HG03521 (cell line): ENCODE data around the gene FMNL2.

ENCODE experiments used
- ATAC-seq: cut with Tn5 transposase; IDR thresholded peaks from one replicate; pipeline ENCODE4 v1.9.1; 2021; ENCODE audit warnings: mild to moderate bottlenecking, moderate library complexity; ENCODE audit not compliant: unreplicated experiment

The FMNL2 gene

DNA sequence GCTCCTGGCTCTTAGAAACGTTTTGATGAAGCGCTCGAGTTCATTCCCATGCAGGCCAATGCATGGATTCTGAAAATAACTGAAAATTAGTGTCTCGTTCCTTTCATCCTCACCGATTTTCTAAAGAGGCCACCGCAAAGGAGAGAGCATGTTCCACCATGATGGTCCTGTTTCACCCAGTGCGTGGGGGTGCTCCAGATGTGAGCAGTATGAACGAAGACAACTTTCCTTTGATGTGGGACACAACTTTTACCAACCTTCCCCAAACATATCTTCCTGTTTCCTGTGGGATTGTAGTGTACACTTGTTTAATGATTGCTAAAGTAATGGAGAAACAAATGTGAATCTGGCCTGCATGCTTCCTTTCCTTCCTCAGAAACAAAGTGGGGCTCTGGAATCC is 267.8 kb downstream of the FMNL2 start:
- no peak for ATAC-seq

DNA sequence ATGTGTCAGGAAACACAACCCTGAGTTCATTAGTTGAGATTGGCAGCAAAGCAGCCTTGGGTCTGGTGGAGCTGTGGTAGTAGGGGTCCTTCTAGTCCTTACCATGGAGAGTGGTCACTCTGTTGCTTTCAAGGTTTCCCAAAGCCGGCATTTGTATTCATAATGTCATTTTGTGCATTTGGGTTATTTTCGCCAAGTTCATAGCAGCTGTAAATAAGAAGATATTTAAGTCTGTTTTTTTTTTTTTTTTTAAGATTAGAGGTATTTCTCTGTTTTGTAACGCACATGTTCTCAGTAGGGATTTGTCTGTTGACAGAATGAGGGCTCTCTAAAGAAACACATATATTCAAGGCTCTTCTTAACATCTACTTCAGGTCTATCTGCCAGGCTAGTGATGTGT is 268.2 kb downstream of the FMNL2 start:
- ATAC-seq: no peak

DNA sequence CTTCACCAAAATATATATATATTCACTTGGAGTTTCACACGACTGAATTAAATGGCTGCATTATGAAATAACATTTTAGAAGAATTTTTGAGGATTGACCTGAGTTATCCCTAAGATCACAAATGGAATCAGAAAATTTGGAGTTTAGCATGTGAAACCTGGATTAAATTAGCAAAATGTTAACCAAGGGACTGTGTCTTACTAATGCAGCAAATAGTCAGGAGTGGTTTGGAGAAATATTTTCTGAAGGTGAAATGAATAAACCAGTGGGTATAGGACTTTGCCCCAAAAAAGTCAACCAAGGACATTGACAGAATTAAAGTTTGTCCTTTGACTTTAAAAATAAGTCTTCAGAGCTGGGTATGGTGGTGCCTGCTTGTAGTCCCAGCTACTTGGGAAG is 271.1 kb downstream of the FMNL2 start:
- ATAC-seq: no peak

DNA sequence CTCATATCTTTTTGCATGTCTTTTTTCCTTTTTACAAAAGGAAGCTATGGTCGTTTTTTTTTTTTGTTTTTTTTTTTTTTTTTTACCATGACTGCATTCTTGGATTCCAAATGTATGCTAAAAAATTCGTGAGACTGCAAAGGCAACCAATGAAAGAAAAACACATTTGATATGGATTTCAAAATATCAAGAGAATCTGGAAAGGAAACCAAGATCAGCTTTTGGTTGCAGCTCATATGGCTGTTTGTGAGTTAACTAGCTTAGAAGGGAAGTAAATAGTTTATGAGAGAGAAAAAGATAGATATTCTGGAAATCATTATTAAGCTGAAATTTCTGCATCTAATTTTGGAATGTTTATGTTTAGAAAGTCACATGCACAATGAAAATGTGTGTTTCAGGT is 272.0 kb downstream of the FMNL2 start:
- ATAC-seq: no peak

DNA sequence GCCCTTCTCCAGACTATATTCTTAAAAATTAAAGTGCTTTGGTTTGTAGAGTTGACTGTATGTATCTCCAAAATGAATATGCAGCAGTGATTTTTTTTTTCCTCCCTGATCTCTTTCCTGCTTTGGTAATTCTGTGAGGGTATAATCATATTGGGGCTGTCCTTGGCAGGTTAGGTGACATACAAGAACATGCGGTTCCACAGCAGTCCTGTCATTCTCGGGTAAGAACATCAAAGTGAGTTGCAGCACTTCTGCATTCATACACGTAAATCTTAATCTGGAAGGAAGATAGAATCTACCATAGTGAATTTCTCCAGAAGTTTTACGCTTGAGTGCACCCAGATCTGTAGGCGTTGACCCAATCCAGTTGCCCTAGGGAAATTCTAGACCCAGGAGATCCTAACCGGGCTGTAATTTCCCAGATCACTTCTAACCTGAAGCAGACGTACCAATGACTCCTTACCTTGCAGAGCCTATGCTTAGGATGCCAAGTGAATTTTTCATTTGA is 272.9 kb downstream of the FMNL2 start:
- no peak for ATAC-seq

DNA sequence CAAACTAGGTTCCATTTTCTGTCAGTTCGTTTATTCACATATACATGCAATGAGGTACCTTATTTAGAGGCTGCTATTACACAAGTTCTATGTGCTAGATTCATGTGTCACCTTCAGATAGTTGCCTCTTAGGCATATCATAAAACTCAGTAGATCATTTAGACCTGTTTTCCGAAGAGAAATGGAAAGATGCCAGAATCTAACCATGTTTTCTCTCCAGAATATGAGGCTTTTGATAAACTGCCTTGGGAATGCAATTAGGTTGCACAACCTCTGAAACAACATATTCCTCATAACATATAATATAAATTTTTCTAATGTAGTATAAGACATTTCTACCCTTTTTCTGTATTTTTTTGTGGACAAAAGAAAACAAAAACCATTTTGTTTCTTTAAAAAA is 274.2 kb downstream of the FMNL2 start:
- no peak for ATAC-seq

DNA sequence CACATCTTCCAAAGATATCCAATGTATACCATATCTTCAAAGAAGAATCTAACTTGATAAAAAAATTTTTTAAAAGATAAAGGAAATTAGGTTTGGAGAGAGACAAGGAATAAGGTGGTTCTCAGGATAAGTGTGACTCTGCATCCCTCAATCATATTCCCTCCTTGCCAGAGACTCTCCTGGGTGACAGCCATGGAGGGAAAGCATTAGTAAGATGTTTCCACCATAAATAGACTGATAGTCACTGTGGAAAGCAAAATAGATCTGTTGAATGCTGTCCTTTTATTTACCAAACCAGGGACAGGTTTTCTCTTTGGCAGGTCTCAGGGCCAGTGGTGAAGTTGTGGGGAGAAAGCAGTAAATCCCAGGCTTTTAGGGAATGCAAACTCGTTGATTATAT is 274.7 kb downstream of the FMNL2 start:
- ATAC-seq: no peak

DNA sequence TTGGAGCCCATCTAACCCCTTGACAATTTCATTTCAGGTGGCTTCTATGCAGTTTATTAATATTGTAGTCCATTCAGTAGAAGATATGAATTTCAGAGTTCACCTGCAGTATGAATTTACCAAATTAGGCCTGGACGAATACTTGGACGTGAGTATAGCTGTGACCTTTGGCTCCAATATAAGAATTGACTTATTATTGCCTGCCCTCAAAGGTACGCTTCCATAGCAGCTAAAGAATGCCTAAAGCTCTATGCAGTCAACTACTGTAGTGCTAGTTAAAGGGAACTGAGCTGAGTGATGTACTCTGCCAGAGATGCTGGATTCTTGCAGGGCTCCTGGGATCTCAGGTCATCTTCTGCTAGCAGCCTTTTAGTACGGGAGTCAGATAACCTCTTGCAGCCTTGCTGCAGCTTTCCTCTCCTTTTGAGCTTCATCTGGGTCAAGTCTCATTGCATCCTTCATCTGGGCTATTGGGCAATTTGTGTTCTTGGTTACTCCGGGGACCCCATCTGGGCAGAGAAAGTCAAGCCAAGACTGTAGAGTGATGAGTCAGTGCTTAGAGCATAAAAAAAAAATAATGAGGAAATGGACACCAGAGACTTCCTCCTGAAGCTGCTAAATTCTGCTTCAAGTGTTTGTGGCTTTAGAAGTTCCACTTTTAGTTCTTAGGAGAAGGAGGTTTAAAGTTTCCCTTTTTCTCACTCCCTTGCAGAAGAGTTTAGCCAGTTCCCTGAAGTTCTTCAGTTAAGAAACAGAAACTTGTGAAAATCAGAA is 276.7 kb downstream of the FMNL2 start:
- peak; percentile 81 for ATAC-seq

DNA sequence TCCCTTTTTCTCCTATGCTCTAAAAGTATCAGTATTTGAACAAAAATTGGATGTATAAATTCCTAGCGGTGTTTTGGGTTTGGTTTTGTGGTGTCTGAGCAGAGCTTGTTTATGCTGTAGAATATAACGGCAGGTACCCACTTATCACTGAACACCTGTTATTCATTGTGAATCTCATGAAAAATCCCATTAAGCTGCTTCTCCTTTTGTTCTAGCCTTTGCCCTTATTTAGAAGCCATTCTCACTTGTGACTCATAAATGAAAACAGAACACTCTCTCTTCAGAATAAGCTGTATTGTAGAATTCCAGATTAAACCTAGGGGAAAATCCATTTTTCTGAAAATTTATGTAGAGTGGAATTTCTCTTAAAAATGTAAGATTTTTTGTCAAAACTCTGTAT is 278.3 kb downstream of the FMNL2 start:
- ATAC-seq: no peak

DNA sequence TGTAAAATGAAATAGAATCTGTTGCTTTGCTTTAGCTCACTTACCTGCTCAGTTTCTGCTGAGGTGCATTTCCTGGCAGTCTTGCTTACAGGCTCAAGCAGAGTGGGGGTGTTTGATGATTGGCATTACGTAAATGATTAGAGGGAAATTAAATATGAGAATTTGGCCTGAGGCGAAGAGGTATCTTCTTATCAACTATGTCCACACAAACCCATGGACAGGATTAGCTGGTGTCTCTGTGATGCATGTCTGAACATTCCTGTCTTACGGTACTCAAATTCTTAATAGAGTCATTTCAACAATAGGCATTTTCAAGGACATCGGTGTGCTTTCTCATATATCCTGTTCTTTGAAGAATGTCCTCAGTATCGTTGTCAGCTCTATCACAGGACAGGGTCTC is 280.2 kb downstream of the FMNL2 start:
- ATAC-seq: no peak

DNA sequence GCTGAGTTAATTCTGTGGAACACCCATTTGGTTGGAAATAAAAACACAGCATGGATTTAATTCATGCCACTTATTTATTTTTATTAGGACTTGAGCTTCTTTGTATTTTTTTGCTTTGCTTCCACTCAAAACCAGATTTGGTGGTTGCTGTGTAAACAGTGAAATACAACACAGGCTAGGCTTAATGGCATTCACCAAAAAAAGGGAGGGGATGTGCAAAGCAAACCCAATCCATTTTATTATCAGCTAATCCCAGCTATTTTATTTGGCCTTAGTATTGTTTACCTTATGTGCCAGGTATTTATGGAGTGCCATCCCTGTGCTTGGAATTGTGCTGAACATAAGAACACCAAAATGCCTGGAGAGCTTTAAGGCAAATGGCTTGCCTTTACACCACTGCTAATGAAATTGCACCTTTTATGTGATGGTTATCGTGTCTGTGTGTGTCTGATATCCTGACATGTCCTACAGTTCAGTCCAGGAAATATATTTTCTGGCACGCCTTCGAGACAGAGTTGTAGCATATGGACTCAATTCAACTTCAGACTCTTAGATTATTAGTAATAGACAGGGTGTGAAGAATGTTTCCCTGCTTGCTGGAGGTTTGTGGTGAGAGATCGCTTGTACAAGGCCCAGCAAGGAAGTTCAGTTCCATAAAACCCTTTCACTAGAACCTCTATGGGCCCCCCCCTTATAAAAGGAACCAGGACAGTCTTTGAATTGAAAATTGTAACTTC is 282.6 kb downstream of the FMNL2 start:
- ATAC-seq: no peak

DNA sequence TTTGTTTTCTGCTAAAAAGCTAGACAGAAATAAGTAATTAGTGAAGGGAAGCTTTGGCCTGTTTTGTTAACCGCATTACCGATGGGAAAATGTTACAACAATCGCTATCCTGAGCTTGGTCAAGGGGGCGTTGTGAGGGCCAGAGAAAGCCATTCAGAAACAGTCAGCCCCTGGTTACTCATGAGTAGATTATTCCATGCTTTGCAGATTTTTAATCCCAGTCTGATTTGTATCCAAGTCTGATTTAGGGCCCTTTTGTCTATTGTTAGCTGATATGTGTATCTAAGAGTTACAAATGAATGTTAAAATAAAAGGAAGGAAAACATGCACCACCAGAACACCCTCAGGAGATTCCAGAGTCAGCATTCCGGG is 283.2 kb downstream of the FMNL2 start:
- ATAC-seq: no peak

DNA sequence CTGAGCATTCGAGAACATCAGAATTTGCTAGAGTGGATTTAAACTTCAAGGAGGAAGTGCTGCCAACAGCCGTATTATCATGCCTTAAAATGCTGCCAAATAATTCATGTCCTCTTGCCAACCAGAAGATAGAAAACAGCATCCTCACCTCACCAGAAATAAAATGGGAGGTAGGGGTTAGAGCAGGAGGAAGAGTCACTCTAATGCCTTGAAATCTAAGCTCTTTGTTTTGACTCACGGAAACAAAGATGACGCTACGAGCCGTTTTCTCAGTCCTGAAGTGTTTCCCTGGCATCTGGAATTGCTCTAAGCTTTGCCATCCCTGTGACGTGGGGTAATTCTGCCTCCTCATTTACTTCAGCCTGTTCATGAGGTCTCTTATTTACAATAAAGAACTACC is 285.2 kb downstream of the FMNL2 start:
- ATAC-seq: no peak

DNA sequence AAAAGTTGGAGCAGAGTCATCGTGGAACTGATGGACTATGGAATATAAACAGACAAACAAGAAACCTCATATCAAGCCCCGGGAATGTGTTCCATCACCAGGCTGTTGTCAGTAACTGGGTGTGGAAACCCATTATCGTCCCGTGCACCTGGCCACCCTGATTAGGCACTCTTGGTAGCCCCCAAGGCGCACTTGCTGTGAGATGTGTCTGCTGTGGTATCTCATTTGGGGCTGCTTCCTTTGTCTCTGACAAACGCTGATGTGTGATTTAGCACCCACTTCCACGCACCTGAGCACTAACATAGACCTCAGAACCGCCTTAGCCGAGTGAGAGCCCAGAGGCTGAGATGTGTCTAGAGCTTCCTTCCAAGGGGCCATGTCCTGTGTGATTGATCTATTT is 286.0 kb downstream of the FMNL2 start:
- no peak for ATAC-seq

DNA sequence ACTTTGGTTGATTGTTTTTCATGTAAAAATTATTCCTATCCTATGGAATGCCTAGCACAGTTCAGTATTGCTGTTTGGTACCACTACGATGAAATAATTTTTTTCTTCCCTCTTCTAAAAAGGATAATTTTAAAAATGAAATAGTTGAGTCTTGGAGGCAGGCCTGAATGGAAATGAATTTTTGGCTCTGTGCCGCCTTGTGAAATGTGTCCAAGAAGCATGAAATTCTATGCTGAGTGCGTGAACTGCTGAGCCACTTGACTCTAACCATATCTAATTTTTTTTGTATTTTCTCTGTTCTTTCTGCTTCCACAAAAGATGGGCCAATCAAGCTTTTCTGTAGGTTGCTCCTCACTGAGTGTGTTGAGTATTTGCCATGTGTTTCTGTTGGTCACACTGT is 287.2 kb downstream of the FMNL2 start:
- no peak for ATAC-seq

DNA sequence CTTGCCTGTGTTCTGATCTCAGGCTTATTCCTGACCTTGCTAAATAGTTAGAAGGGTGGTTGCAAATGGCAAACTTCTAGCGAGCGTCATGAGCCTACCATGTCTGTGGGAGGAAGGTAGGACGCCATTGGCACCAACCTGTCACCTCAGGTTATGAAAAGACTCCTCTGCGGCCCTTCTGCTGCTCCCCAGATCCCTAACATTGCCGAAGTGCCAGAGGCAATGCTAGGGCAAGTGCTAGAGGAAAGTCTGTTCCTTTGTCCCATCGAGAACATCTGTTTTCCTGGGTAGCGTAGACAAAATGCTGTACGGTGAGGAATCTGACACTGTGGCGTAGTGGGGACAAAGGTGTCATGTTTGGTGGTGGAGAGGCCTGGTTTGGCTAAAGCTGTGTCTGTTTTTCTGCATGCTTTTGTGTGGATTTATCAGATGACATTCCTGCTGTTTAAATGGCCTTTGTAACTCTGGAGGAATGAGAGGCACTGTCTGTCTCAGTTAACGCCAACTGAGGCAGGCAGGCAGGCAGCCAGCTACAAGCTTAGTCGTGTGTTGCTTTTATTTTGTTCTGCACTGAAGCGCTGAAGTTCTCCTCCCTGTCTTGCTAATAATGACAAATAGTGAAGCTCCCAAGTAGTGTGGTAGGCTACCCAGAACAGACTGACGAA is 288.2 kb downstream of the FMNL2 start:
- ATAC-seq: no peak

DNA sequence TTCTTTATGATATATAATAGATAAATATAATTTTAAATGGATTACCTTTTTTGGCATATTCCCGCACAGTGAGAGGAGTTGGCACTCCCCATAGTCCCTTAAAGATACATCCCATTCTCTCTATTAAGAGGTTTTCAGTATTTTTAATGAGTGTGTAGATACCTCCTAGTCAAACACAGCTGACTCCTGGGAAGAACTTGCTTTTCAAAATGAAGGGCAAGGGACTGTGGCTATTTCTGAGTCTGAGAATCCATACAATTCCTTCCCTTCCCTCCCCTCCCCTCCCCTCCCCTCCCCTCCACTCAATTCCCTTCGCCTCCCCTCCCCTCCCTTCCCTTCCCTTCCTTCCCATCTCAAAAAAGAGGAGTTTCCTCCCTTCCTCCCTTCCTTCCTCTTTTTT is 288.8 kb downstream of the FMNL2 start:
- no peak for ATAC-seq

DNA sequence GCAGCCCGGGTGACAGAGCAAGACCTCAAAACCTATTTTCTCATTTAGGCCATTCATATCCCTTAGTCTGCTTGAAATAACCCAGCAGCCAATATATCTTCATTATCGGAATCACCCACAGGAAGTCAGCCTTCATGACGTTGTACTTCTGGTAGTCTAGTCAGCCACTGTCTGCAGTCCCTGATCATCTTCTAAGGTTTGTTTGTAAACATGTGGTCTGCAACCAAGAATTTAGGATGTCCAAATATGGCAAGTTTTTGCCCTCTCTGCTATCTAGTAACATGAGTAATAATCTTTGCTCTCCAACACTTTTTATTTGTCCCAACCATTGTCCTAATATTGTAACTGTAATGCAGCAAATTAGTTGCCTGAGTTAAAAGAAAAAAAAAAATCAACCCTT is 289.8 kb downstream of the FMNL2 start:
- no peak for ATAC-seq

DNA sequence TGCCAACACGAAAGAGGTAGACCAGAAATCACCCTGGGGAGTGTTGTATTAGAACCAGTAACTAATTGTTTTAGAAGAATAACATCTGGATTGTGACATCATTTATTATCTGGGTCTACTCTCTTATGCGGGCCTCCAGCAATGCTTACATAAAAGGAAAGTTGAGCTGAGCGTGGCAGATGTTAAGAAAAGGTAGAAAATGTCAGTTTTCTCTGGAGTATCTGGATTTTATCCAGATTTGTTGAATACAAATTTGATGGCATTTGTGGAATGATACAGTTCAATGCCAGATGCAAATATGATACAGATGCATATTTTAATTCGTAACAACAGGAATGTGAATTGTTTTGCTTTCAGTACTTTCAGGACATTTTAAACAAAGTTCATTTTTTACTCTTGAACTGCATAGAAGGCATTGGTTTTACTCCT is 292.0 kb downstream of the FMNL2 start:
- no peak for ATAC-seq

DNA sequence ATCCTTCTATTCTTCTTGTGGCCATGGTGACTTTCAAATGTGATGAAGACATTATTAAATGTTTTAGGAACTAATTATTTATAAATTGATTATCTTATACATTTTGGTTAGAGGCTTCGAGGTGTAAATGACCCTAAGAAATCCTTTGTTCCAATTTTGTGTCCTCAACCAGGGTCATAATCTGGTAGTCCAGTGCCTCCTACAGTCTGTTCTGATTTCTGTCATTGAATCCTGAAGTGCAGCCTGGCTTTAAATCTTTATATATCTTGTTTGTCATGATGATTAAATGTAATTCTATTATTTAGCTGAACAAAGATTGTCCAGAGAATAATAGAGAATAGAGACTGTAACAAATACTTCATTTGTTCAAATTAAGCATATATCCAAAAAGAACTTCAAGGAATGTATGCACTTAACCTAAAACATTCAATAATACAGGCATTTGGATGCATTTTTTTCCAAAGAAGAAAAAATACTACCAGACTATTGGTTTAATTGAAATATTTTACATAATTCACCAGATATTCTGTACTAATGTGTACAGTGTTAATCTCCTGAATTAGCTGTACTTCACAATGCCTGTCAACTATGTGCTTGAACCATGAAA is 292.5 kb downstream of the FMNL2 start:
- no peak for ATAC-seq

DNA sequence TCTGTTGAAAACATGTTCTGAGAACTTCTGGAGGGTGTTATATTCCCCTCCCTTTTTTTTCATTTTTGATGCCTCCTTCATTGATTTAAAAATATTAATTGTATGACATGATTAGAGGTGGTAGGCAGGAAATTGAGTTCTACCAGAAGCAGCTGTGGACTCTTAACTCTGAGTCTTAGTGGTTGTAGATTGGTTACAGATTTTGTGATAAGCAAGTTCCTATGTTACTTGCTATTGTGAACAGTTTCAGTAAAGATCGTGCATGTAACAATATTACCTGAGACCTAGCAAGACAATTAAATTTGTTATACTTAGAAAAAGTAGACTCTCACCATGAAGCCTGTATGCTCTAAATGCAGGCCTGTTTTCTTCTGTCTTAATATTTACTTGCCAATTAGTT is 294.2 kb downstream of the FMNL2 start:
- ATAC-seq: no peak

DNA sequence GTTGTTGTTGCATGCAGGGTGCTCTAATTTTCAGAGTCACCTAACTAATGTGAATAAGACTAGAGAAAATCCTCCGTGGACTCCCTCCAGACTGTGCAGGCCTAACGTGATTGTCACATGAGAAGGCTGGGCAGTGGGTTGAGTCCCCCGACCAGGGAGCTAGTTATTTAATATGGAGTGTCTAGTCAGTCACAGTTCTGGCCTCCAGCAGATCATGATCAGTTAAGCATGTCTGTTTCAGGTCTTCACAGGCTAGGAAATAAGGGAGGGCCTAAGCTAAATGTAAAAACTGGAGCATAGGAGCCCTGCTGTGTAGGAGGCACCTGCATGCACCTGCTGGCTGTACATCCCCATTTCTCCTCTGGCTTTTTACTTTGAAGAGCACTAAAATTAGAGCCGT is 295.5 kb downstream of the FMNL2 start:
- ATAC-seq: no peak
